Esophagus squamous epithelium (tissue), 4 donors: ENCODE results near the gene MBP.

ENCODE experiments used
- POLR2A ChIP-seq, 4 donors: fragments of 450-650 bp; IDR thresholded peaks; one replicate each; pipeline ENCODE4 v1.6.1; 2017; ENCODE audit warnings: antibody characterized with exemption in 4 of 4, mild to moderate bottlenecking in 4 of 4, moderate library complexity in 3 of 4
- TF ChIP-seq, protein P1 (sequence below), 6 experiments: fragments of 450-650 bp in 4 of 6; fragments of 200-600 bp in 2 of 6; sonication (generic) in 2 of 6; IDR thresholded peaks; one replicate each; pipeline ENCODE4 v1.5.1; 2016 to 2019; ENCODE audit warnings: antibody characterized with exemption in 6 of 6, mild to moderate bottlenecking in 4 of 6, moderate library complexity in 4 of 6

GRCh38 chr18:77164026-77164425, 31.4 kb upstream of the MBP start:
- TF ChIP-seq, protein P1, sequence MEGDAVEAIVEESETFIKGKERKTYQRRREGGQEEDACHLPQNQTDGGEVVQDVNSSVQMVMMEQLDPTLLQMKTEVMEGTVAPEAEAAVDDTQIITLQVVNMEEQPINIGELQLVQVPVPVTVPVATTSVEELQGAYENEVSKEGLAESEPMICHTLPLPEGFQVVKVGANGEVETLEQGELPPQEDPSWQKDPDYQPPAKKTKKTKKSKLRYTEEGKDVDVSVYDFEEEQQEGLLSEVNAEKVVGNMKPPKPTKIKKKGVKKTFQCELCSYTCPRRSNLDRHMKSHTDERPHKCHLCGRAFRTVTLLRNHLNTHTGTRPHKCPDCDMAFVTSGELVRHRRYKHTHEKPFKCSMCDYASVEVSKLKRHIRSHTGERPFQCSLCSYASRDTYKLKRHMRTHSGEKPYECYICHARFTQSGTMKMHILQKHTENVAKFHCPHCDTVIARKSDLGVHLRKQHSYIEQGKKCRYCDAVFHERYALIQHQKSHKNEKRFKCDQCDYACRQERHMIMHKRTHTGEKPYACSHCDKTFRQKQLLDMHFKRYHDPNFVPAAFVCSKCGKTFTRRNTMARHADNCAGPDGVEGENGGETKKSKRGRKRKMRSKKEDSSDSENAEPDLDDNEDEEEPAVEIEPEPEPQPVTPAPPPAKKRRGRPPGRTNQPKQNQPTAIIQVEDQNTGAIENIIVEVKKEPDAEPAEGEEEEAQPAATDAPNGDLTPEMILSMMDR (IDR thresholded peaks at IDR 0.05), result no peak
- TF ChIP-seq POLR2A (IDR thresholded peaks at IDR 0.05), result no peak
